Cardiac muscle cell (in vitro differentiated cells and primary cell): ENCODE data around the gene HEATR1. TPM values are rescaled to one million over a fixed set of nuclear protein-coding genes. Genes with fewer than 3 reads are reported as not detected.
"Not testable (repeated sequence)": the region's sequence is repeated elsewhere in the genome, so short reads cannot be mapped to it uniquely, and the experiment has no call there.

ENCODE experiments used
- DNase-seq, 2 donors: peaks; one replicate each; pipeline versions ENCODE4 v3.0.0 to v3.0.0-alpha.2; 2010 to 2017; ENCODE audit warnings: low read depth in 1 of 2, low spot score in 1 of 2
- H3K27ac ChIP-seq: fragments of 200-600 bp; sonication (generic); 2 replicates; pipeline ENCODE4 v1.5.1; 2016
- H3K27me3 ChIP-seq: fragments of 200-600 bp; sonication (generic); 2 replicates; pipeline ENCODE4 v1.6.0; 2016; ENCODE audit warnings: control low read depth
- H3K36me3 ChIP-seq: fragments of 200-600 bp; sonication (generic); 2 replicates; pipeline ENCODE4 v1.5.1; 2016; ENCODE audit warnings: control low read depth
- H3K4me1 ChIP-seq: fragments of 200-600 bp; sonication (generic); 2 replicates; pipeline ENCODE4 v1.8.1; 2017; ENCODE audit warnings: low read depth, mild to moderate bottlenecking, mixed run types
- H3K4me3 ChIP-seq: fragments of 200-600 bp; sonication (generic); 2 replicates; pipeline ENCODE4 v1.5.1; 2016; ENCODE audit warnings: mild to moderate bottlenecking
- H3K9me3 ChIP-seq: fragments of 200-600 bp; sonication (generic); 2 replicates; pipeline ENCODE4 v1.5.1; 2017; ENCODE audit warnings: low read depth, mild to moderate bottlenecking, control low read depth
- CTCF ChIP-seq: IDR thresholded peaks from 2 replicates; pipeline ENCODE4 v1.5.1; 2012; ENCODE audit warnings: low read depth, mild to moderate bottlenecking, low read length
- polyA plus RNA-seq: library from polyadenylated mRNA; unstranded; fragments of >200 nt; fragmentation: Nextera tagmentation; extraction: Ambion mirVana; gene quantifications from 2 replicates; pipeline ENCODE4 v1.2.1, GENCODE V29; 2016
- total RNA-seq: library from RNA; depleted of rRNA; stranded (reverse); fragments of >200 nt; gene quantifications from 2 replicates; pipeline ENCODE4 v1.2.3, GENCODE V29; 2016

Gene HEATR1
- total and polyA plus RNA-seq, 2 experiments from 2014 or later: 6.6 to 11.9 TPM

GRCh38 chr1:236618507-236618906, 14.2 kb upstream of the HEATR1 start:
- no peaks in the 10 kb centered on the region for H3K4me1 ChIP-seq
- H3K27me3 ChIP-seq: no peaks in the 10 kb centered on the region
- TF ChIP-seq CTCF: no peak
- no peaks in the 10 kb centered on the region for H3K36me3 ChIP-seq
- no peak overlapping the region for H3K27ac ChIP-seq
- no peak overlapping the region for H3K4me3 ChIP-seq
- peaks cover 8% of the 10 kb centered on the region for H3K9me3 ChIP-seq
- DNase-seq: no peak

- no peak overlapping the region for H3K27ac ChIP-seq
- DNase-seq: no peak
- no peak for TF ChIP-seq CTCF
Observed at GRCh38 chr1:236615399-236616148, 11.3 kb upstream of the HEATR1 start.

GRCh38 chr1:236612349-236612748, 8.0 kb upstream of the HEATR1 start:
- no peaks in the 10 kb centered on the region for H3K9me3 ChIP-seq
- no peaks in the 10 kb centered on the region for H3K36me3 ChIP-seq
- TF ChIP-seq CTCF: no peak
- H3K27me3 ChIP-seq: no peaks in the 10 kb centered on the region
- H3K4me3 ChIP-seq: no peak overlapping the region
- no peak for DNase-seq
- H3K27ac ChIP-seq: no peak overlapping the region
- no peaks in the 10 kb centered on the region for H3K4me1 ChIP-seq

More at GRCh38 chr1:236615399-236616148, 11.3 kb upstream of the HEATR1 start:
- Histone ChIP-seq H3K4me3 (no peak overlapping the region), H3K27me3 (no peaks in the 10 kb centered on the region), H3K36me3 (no peaks in the 10 kb centered on the region), H3K9me3 (no peaks in the 10 kb centered on the region), H3K4me1 (no peaks in the 10 kb centered on the region)

- Histone ChIP-seq H3K9me3 (no peaks in the 10 kb centered on the region), H3K27ac (no peak overlapping the region), H3K36me3 (no peaks in the 10 kb centered on the region), H3K27me3 (no peaks in the 10 kb centered on the region), H3K4me3 (no peak overlapping the region), H3K4me1 (peaks cover 15% of the 10 kb centered on the region)
- peak; percentile 67 for TF ChIP-seq CTCF
- DNase-seq: peak; percentile 81 to 86
Observed at GRCh38 chr1:236608930-236609726, 4.8 kb upstream of the HEATR1 start.

DNA sequence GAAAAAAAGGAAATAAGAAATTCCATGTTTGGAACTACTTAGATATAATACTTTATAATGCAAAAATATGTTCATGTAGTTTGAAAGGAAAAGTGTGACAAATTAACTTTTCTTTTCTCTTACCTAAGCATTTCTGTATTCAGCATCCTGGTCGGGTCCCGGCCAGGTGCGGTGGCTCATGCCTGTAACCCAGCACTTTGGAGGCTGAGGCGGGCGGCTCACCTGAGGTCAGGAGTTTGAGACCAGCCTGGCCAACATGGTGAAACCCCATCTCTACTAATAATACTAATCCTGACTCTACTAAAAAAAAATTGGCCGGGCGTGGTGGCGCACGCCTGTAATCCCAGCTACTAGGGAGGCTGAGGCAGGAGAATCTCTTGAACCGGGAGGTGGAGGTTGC, 3.3 kb upstream of the HEATR1 start:
- not testable (repeated sequence) for H3K9me3 ChIP-seq, DNase-seq, H3K27ac ChIP-seq, H3K27me3 ChIP-seq, H3K36me3 ChIP-seq, H3K4me3 ChIP-seq
- peaks cover 15% of the 10 kb centered on the region for H3K4me1 ChIP-seq
